ENCODE measurements around the gene KAT8. TPM values are rescaled to one million over a fixed set of nuclear protein-coding genes. Genes with fewer than 3 reads are reported as not detected.
A peak's percentile ranks its signal among the peaks of the same experiment; 100 is the strongest.

KAT8 gene
- total and polyA plus RNA-seq, 8 donors: 38.8 to 114 (median 54.0) TPM

DNA sequence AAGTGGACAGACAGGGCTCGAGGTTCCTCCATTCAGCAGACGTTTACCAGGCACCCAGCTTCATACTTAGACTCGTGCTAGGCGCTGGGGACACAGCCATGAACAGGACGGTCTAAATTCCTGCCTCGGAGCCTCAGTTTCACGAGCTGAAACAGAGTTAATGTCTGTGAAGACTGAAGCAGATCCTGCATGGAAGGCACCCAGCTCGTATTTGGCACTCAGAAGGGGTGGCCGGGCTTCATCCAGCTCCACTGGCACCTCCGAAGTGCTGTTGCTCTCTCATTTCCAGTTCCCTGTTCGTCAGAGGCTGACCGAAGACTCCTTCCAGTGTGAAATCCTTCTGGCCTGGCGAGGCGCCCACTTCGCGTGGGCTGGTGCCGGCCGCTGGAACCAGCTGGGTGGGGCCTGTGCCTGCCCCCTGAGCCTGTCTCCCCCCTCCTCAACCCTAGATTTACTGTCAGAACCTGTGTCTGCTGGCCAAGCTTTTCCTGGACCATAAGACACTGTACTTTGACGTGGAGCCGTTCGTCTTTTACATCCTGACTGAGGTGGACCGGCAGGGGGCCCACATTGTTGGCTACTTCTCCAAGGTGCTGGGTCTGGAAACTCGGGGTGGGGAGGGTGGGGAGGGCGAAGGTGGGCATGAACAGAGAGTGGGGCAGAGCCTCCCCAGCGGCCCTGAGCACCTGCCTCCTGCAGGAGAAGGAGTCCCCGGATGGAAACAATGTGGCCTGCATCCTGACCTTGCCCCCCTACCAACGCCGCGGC is 12.3 kb downstream of the KAT8 start:
- WGBS, 5 donors: 25 to 49% (median 36%) methylated on average over 19 to 29 of the region's 29 CpGs
- H3K4me3 ChIP-seq: no peak overlapping the region
- peaks cover 57 to 82% (median 71%) of the 10 kb centered on the region in 4 donors for H3K4me1 ChIP-seq
- peak overlapping the region; percentile 88 to 97 (median 91) for H3K27ac ChIP-seq
- DNase-seq: no peak
- intact Hi-C loops (cut with DNase I; ENCODE audit: low total_unique reads): no loop called here
- H3K27me3 ChIP-seq: no peaks in the 10 kb centered on the region
- H3K9me3 ChIP-seq: no peaks in the 10 kb centered on the region
- TF ChIP-seq POLR2AphosphoS5 (IDR thresholded peaks at IDR 0.05) (no peak), EP300 (IDR thresholded peaks at IDR 0.05) (no peak), POLR2A (IDR thresholded peaks at IDR 0.05) (no peak)
- TF ChIP-seq, protein P1, sequence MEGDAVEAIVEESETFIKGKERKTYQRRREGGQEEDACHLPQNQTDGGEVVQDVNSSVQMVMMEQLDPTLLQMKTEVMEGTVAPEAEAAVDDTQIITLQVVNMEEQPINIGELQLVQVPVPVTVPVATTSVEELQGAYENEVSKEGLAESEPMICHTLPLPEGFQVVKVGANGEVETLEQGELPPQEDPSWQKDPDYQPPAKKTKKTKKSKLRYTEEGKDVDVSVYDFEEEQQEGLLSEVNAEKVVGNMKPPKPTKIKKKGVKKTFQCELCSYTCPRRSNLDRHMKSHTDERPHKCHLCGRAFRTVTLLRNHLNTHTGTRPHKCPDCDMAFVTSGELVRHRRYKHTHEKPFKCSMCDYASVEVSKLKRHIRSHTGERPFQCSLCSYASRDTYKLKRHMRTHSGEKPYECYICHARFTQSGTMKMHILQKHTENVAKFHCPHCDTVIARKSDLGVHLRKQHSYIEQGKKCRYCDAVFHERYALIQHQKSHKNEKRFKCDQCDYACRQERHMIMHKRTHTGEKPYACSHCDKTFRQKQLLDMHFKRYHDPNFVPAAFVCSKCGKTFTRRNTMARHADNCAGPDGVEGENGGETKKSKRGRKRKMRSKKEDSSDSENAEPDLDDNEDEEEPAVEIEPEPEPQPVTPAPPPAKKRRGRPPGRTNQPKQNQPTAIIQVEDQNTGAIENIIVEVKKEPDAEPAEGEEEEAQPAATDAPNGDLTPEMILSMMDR (IDR thresholded peaks at IDR 0.05): no peak
- H3K36me3 ChIP-seq: peaks cover 36 to 88% (median 71%) of the 10 kb centered on the region in 4 donors

DNA sequence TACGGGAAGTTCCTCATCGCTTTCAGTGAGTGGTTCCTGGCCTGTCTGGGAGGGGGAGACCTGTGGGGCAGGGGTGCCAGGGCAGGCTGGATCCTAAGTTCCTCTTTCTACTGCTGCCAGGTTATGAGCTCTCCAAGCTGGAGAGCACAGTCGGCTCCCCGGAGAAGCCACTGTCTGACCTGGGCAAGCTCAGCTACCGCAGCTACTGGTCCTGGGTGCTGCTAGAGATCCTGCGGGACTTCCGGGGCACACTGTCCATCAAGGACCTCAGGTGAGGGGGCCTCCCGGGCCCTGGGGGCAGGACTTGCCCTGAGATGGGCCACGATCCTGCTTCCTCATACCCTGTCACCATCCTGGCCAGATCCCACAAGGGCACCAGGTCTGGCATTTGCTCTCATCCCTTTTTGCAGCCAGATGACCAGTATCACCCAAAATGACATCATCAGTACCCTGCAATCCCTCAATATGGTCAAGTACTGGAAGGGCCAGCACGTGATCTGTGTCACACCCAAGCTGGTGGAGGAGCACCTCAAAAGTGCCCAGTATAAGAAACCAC is 12.9 kb downstream of the KAT8 start:
- peak overlapping the region; percentile 88 to 97 (median 91) for H3K27ac ChIP-seq
- WGBS, 5 donors: 40 to 74% (median 44%) methylated on average over 8 to 10 of the region's 10 CpGs
- TF ChIP-seq, protein P1 (IDR thresholded peaks at IDR 0.05): no peak
- no peak for TF ChIP-seq POLR2A (IDR thresholded peaks at IDR 0.05)
- TF ChIP-seq EP300 (IDR thresholded peaks at IDR 0.05): no peak
- no peak for TF ChIP-seq POLR2AphosphoS5 (IDR thresholded peaks at IDR 0.05)
- peaks cover 0 to 4% (median 0%) of the 10 kb centered on the region in 3 donors for H3K27me3 ChIP-seq
- DNase-seq: no peak
- intact Hi-C loops (cut with DNase I; ENCODE audit: low total_unique reads): no loop called here
- H3K9me3 ChIP-seq: no peaks in the 10 kb centered on the region
- peaks cover 36 to 81% (median 68%) of the 10 kb centered on the region in 4 donors for H3K36me3 ChIP-seq
- peaks cover 57 to 85% (median 71%) of the 10 kb centered on the region in 4 donors for H3K4me1 ChIP-seq
- H3K4me3 ChIP-seq: no peak overlapping the region

GRCh38 chr16:31130899-31131298 is 13.4 kb downstream of the KAT8 start:
- intact Hi-C loops (cut with DNase I; ENCODE audit: low total_unique reads): no loop called here
- peak overlapping the region; percentile 88 to 97 (median 91) for H3K27ac ChIP-seq
- H3K4me3 ChIP-seq: peak overlapping the region in 1 of 4 donors; percentile 62
- peaks cover 0 to 7% (median 0%) of the 10 kb centered on the region in 3 donors for H3K27me3 ChIP-seq
- peak; percentile 93 to 95 for DNase-seq
- H3K9me3 ChIP-seq: no peaks in the 10 kb centered on the region
- H3K36me3 ChIP-seq: peaks cover 36 to 78% (median 68%) of the 10 kb centered on the region in 4 donors
- 26 to 69% (median 38%) methylated on average over 4 to 6 of the region's 6 CpGs for WGBS, 5 donors
- H3K4me1 ChIP-seq: peaks cover 61 to 86% (median 72%) of the 10 kb centered on the region in 4 donors
- TF ChIP-seq POLR2A (IDR thresholded peaks at IDR 0.05): no peak
- peak; percentile 10 to 88 (median 74) for TF ChIP-seq POLR2AphosphoS5 (IDR thresholded peaks at IDR 0.05)

GRCh38 chr16:31131416-31131815 is 14.0 kb downstream of the KAT8 start:
- peaks cover 36 to 73% (median 68%) of the 10 kb centered on the region in 4 donors for H3K36me3 ChIP-seq
- H3K4me3 ChIP-seq: peak overlapping the region in 2 of 4 donors; percentile 2 to 62
- H3K9me3 ChIP-seq: no peaks in the 10 kb centered on the region
- H3K27ac ChIP-seq: peak overlapping the region; percentile 88 to 97 (median 91)
- 42 to 61% (median 52%) methylated on average over 10 to 11 of the region's 11 CpGs for WGBS, 5 donors
- H3K27me3 ChIP-seq: peaks cover 0 to 7% (median 0%) of the 10 kb centered on the region in 3 donors
- TF ChIP-seq POLR2A (IDR thresholded peaks at IDR 0.05) (no peak), POLR2AphosphoS5 (IDR thresholded peaks at IDR 0.05) (no peak), EP300 (IDR thresholded peaks at IDR 0.05) (no peak)
- TF ChIP-seq, protein P1 (IDR thresholded peaks at IDR 0.05): no peak
- no peak for DNase-seq
- intact Hi-C loops (cut with DNase I; ENCODE audit: low total_unique reads): no loop called here
- H3K4me1 ChIP-seq: peaks cover 63 to 86% (median 72%) of the 10 kb centered on the region in 4 donors

Measured in stomach (tissue), 9 donors.